Stimulated activated CD4-positive, alpha-beta T cell treated with anti-CD3 and anti-CD28 coated beads, Interleukin-15, amount 100 ng/mL, for 24 hours (primary cell): ENCODE results near the gene ATP2A1.
"Not testable (repeated sequence)": the region's sequence is repeated elsewhere in the genome, so short reads cannot be mapped to it uniquely, and the experiment has no call there.

Experiments used
- DNase-seq: peaks from one replicate; pipeline ENCODE4 v3.0.0-alpha.2; 2020

Gene ATP2A1

GRCh38 chr16:28883221-28883996 lies 5.1 kb downstream of the ATP2A1 start:
- no peak for DNase-seq

GRCh38 chr16:28884045-28884444 lies 5.8 kb downstream of the ATP2A1 start:
- no peak for DNase-seq

- no peak for DNase-seq
These were observed 8.7 kb downstream of the ATP2A1 start for GRCh38 chr16:28886945-28887344.

GRCh38 chr16:28890355-28890754 lies 12.1 kb downstream of the ATP2A1 start:
- DNase-seq = not testable (repeated sequence)

GRCh38 chr16:28891964-28892890 lies 13.9 kb downstream of the ATP2A1 start:
- no peak for DNase-seq

GRCh38 chr16:28893291-28893690 lies 15.0 kb downstream of the ATP2A1 start:
- no peak for DNase-seq

- DNase-seq = no peak
These were observed 17.3 kb downstream of the ATP2A1 start for GRCh38 chr16:28895609-28896008.

GRCh38 chr16:28897826-28898225 lies 19.5 kb downstream of the ATP2A1 start:
- DNase-seq = no peak

GRCh38 chr16:28898266-28898665 lies 20.0 kb downstream of the ATP2A1 start:
- no peak for DNase-seq

GRCh38 chr16:28898942-28899341 lies 20.7 kb downstream of the ATP2A1 start:
- no peak for DNase-seq

GRCh38 chr16:28899882-28900590 lies 21.7 kb downstream of the ATP2A1 start:
- DNase-seq = no peak

GRCh38 chr16:28900601-28901000 lies 22.3 kb downstream of the ATP2A1 start:
- no peak for DNase-seq

GRCh38 chr16:28901862-28902261 lies 23.6 kb downstream of the ATP2A1 start:
- no peak for DNase-seq

- DNase-seq = no peak
These were observed 24.6 kb downstream of the ATP2A1 start for GRCh38 chr16:28902909-28903308.

GRCh38 chr16:28903344-28904042 lies 25.2 kb downstream of the ATP2A1 start:
- DNase-seq = no peak

- no peak for DNase-seq
These were observed 26.1 kb downstream of the ATP2A1 start for GRCh38 chr16:28904363-28904762.

- DNase-seq = no peak
These were observed 26.5 kb downstream of the ATP2A1 start for GRCh38 chr16:28904828-28905227.

GRCh38 chr16:28905229-28905754 lies 27.0 kb downstream of the ATP2A1 start:
- no peak for DNase-seq

GRCh38 chr16:28905800-28906372 lies 27.6 kb downstream of the ATP2A1 start:
- DNase-seq = no peak

GRCh38 chr16:28910086-28911031 lies 32.1 kb downstream of the ATP2A1 start:
- no peak for DNase-seq

- DNase-seq = no peak
These were observed 34.3 kb downstream of the ATP2A1 start for GRCh38 chr16:28912558-28912957.
